ENCODE results near the gene HTRA3.

GRCh38 chr4:8241895-8242696 is 27.5 kb upstream of the HTRA3 start:
- TF ChIP-seq CTCF (IDR thresholded peaks at IDR 0.05): peak; percentile 98
- TF ChIP-seq EZH2 (IDR thresholded peaks at IDR 0.05): no peak

Data from neural progenitor cell (in vitro differentiated cells).